Activated CD8-positive, alpha-beta T cell treated with anti-CD3 and anti-CD28 coated beads for 36 hours (primary cell): ENCODE results near the gene TTLL5. TPM values are rescaled to one million over a fixed set of nuclear protein-coding genes. Genes with fewer than 3 reads are reported as not detected.
A peak's percentile ranks its signal among the peaks of the same experiment; 100 is the strongest.

ENCODE experiments used
- ATAC-seq: fragments of 200-7000 bp; cut with Tn5 transposase; one replicate; pipeline ENCODE4 v1.10.0; 2021; ENCODE audit warnings: mild to moderate bottlenecking, moderate library complexity
- CTCF ChIA-PET: fragments of 350-600 bp; sonication (Branson Sonifier 250); formaldehyde crosslinking; loops from one replicate; lab custom pipeline; 2021; ENCODE audit warnings: antibody characterized with exemption; lab: Charles Lee
- POLR2A ChIA-PET: fragments of 350-600 bp; sonication (Branson Sonifier 250); formaldehyde crosslinking; loops from one replicate; lab custom pipeline; 2021; ENCODE audit warnings: antibody characterized with exemption; lab: Charles Lee
- DNase-seq: peaks from one replicate; pipeline ENCODE4 v3.0.0-alpha.2; 2020
- H3K27ac Mint-ChIP-seq: one replicate; pipeline ENCODE4 v1.8.0; 2021; ENCODE audit warnings: mild to moderate bottlenecking, mixed read lengths
- H3K27me3 Mint-ChIP-seq: one replicate; pipeline ENCODE4 v1.8.0; 2021; ENCODE audit warnings: mixed read lengths
- H3K36me3 Mint-ChIP-seq: one replicate; pipeline ENCODE4 v1.8.0; 2021; ENCODE audit warnings: low read depth, mixed read lengths
- H3K4me1 Mint-ChIP-seq: one replicate; pipeline ENCODE4 v1.8.0; 2021; ENCODE audit warnings: low read depth, mixed read lengths
- H3K4me3 Mint-ChIP-seq: one replicate; pipeline ENCODE4 v1.8.0; 2021; ENCODE audit warnings: mild to moderate bottlenecking, moderate library complexity, mixed read lengths
- H3K9me3 Mint-ChIP-seq: one replicate; pipeline ENCODE4 v1.8.0; 2021; ENCODE audit warnings: mixed read lengths
- intact Hi-C: fragments of 100-400 bp; cut with micrococcal nuclease; formaldehyde crosslinking; loops from one replicate; pipeline ENCODE4 v1.10.0; 2022
- total RNA-seq, 2 experiments: library from RNA; stranded (reverse); gene quantifications; one replicate each; pipeline ENCODE4 v1.2.3, GENCODE V29; 2021
- TF ChIP-seq, protein P1 (sequence below): fragments of 200-600 bp; IDR thresholded peaks from one replicate; pipeline ENCODE4 v1.8.0; 2022; ENCODE audit warnings: antibody characterized with exemption, mild to moderate bottlenecking

The TTLL5 gene
- total RNA-seq, 2 experiments from 2014 or later: 23.6 to 27.2 TPM

DNA sequence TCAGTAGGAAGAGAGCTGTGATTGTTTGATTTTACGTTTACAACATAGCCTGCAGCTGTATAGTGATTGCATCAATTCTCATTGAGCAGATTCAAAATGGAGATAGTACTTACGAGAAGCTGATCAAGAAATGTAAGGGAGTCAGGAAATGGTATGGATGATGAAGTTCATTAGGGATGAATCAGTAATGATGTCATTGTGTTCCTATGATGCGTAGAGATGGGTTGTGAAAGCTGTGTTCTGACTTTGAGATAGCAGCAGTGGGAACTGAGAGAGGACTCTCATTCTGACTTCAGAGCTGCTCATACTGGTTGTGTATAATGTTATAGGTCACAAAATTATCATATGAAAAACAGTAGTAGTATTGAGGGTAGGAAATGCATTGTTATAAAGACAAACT lies 44.0 kb downstream of the TTLL5 start:
- DNase-seq (no peak), ATAC-seq (no peak)
- no peak overlapping the region for H3K27ac Mint-ChIP-seq
- no peaks in the 10 kb centered on the region for H3K27me3 Mint-ChIP-seq
- intact Hi-C loops: no loop called here
- POLR2A ChIA-PET: no interaction called here
- no peak overlapping the region for H3K4me3 Mint-ChIP-seq
- H3K9me3 Mint-ChIP-seq: no peaks in the 10 kb centered on the region
- H3K4me1 Mint-ChIP-seq: no peaks in the 10 kb centered on the region
- CTCF ChIA-PET: interaction anchor here (1.4 to 1.7 kb wide), 2 partner anchors 50 to 278 kb away, joined by 4 read pairs; no protein-coding TSS in a partner anchor
- peaks cover 17% of the 10 kb centered on the region for H3K36me3 Mint-ChIP-seq
- TF ChIP-seq, protein P1, sequence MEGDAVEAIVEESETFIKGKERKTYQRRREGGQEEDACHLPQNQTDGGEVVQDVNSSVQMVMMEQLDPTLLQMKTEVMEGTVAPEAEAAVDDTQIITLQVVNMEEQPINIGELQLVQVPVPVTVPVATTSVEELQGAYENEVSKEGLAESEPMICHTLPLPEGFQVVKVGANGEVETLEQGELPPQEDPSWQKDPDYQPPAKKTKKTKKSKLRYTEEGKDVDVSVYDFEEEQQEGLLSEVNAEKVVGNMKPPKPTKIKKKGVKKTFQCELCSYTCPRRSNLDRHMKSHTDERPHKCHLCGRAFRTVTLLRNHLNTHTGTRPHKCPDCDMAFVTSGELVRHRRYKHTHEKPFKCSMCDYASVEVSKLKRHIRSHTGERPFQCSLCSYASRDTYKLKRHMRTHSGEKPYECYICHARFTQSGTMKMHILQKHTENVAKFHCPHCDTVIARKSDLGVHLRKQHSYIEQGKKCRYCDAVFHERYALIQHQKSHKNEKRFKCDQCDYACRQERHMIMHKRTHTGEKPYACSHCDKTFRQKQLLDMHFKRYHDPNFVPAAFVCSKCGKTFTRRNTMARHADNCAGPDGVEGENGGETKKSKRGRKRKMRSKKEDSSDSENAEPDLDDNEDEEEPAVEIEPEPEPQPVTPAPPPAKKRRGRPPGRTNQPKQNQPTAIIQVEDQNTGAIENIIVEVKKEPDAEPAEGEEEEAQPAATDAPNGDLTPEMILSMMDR: no peak

DNA sequence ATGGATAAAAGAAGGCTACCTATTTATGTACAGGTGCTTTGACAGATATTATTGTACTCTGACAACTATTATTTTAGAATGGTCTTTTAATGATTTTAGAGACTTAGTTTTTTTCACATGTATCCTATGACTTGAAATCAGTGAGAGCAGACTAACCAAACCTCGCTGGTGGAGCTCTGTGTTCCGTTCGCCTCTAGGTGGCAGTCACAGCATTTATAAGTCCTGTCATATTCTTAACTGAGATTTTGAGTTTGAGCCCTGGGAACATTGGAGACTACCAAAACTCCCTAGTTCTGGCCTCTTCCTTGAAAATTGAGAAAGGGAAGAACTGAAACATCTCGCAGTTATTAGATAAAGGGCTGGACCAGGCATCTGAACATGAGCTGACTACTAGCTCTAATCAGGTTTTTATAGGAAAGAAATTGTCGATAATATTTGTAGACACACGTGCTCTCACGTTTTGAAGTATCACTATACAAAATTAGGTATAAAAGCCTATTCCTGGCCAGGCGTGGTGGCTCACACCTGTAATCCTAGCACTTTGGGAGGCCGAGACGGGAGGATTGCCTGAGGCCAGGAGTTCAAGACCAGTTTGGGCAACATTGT lies 48.3 kb downstream of the TTLL5 start:
- no peak overlapping the region for H3K27ac Mint-ChIP-seq
- DNase-seq: peak; percentile 80
- H3K4me1 Mint-ChIP-seq: no peaks in the 10 kb centered on the region
- no peaks in the 10 kb centered on the region for H3K9me3 Mint-ChIP-seq
- H3K27me3 Mint-ChIP-seq: no peaks in the 10 kb centered on the region
- ChIA-PET CTCF (interaction anchor here (0.7 to 4.8 kb wide), 61 partner anchors 9 to 650 kb away, joined by 3 to 82 read pairs (median 4); partner anchors contain the start of genes FLVCR2, IFT43 and TGFB3), POLR2A (interaction anchor here (1.1 kb wide), 1 partner anchor 273 kb away, joined by 3 read pairs; no protein-coding TSS in a partner anchor)
- peak; percentile 61 for ATAC-seq
- TF ChIP-seq, protein P1: peak; percentile 85
- intact Hi-C loops: loop anchor here (2.0 kb wide), 1 partner anchor 271 kb away; the partner anchor contains the start of gene TGFB3
- peaks cover 7% of the 10 kb centered on the region for H3K36me3 Mint-ChIP-seq
- H3K4me3 Mint-ChIP-seq: no peak overlapping the region

DNA sequence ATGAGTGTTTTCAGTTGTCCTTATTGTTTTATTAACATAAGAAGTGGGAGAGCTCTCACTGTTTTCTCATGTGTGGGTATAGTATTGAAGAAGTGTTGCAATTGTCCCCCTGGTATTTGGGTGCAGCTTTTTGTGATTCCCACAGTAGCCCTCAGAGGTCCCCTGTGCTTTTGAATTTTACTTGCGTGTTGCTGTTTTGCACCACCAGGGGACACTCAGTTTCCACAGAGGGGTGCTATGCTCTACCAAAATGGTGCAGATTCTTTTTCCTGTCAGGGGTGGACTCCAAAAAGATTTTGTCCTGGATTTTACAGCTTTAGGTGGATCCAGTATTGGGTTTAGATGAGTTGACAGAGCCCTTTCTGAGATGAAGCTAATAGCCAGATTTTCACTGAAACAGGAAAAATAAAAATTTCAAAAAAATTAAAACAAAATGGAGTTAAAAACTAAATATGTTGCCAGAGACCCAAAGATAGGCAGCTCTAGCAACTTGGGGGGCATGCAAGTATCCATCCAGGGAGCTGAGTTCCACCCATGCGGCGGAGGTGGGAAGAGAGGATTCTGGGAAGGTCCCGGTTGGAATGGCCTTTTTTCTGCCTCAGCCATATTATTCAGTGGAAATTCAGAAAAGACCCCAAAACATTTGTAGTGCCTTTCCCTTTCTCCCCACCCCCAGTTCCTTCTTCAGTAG lies 50.2 kb downstream of the TTLL5 start:
- Mint-ChIP-seq H3K27ac (no peak overlapping the region), H3K4me1 (no peaks in the 10 kb centered on the region), H3K36me3 (peaks cover 3% of the 10 kb centered on the region), H3K27me3 (no peaks in the 10 kb centered on the region), H3K9me3 (no peaks in the 10 kb centered on the region), H3K4me3 (no peak overlapping the region)
- ChIA-PET CTCF (interaction anchor here (0.7 to 4.8 kb wide), 18 partner anchors 9 to 273 kb away, joined by 3 to 82 read pairs (median 5); partner anchors contain the start of genes IFT43 and TGFB3), POLR2A (interaction anchor here (0.6 kb wide), 1 partner anchor 195 kb away, joined by 3 read pairs; no protein-coding TSS in a partner anchor)
- TF ChIP-seq, protein P1: no peak
- intact Hi-C loops: no loop called here
- DNase-seq (peak; percentile 23), ATAC-seq (peak; percentile 55)

GRCh38 chr14:75711796-75712211 lies 50.8 kb downstream of the TTLL5 start:
- ChIA-PET POLR2A (no interaction called here), CTCF (interaction anchor here (0.9 to 4.8 kb wide), 11 partner anchors 8 to 273 kb away, joined by 3 to 82 read pairs (median 5); partner anchors contain the start of genes IFT43 and TGFB3)
- ATAC-seq (peak; percentile 53), DNase-seq (peak; percentile 3)
- TF ChIP-seq, protein P1: no peak
- H3K4me3 Mint-ChIP-seq: no peak overlapping the region
- H3K4me1 Mint-ChIP-seq: no peaks in the 10 kb centered on the region
- no peaks in the 10 kb centered on the region for H3K27me3 Mint-ChIP-seq
- peaks cover 3% of the 10 kb centered on the region for H3K36me3 Mint-ChIP-seq
- intact Hi-C loops: no loop called here
- H3K27ac Mint-ChIP-seq: no peak overlapping the region
- H3K9me3 Mint-ChIP-seq: no peaks in the 10 kb centered on the region
